CD1c-positive myeloid dendritic cell (primary cell): ENCODE data around the gene POLR2E.
A peak's percentile ranks its signal among the peaks of the same experiment; 100 is the strongest.

Source experiments
- DNase-seq: peaks from one replicate; pipeline ENCODE4 v3.0.0-alpha.2; 2016; ENCODE audit errors: extremely low spot score

POLR2E gene

DNA sequence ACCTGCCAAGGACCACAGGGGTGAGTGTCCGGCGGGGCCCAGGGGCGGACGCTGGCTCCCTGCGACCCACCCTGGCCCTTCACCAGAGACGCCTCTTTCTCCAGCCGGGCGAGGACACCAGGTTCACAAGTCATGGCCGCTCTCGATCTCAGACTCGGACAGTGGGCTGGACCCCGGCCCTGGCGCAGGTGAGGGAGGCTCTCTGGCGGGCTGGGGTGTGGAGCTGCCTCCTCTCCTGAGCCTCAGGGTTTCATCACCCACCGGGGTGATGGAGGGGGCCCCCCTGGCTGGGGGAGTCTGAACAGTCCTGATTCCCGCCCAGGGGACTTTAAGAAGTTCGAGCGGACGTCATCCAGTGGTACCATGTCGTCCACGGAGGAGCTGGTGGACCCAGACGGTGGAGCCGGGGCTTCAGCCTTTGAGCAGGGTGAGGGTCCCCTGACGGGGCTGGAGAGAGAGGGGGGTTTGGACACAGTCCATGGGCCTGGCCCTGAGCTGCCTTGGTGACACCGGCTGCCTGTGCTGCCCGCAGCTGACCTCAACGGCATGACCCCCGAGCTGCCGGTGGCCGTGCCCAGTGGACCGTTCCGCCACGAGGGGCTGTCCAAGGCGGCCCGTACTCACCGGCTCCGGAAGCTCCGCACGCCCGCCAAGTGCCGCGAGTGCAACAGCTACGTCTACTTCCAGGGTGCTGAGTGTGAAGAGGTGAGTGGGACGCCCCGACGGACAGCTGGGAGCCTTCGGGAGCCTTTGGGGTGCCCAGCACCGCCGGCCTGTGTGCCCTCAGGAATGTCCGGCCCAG, 14.6 kb downstream of the POLR2E start:
- no peak for DNase-seq

DNA sequence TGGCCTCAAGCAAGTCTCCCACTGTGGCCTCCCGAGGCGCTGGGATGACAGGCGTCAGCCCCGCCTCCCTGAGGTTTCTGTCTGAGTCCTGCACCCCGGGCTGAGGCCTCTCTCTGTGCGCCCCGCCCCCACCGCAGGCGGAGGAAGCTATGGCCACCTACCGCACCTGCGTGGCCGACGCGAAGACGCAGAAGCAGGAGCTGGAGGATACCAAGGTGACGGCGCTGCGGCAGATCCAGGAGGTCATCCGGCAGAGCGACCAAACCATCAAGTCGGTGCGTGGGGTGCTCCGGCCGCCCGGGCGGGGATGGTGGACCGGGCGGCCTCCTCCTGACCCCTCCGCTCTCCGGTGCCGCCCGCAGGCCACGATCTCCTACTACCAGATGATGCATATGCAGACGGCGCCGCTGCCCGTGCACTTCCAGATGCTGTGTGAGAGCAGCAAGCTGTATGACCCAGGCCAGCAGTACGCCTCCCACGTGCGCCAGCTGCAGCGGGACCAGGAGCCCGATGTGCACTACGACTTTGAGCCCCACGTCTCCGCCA, 15.5 kb downstream of the POLR2E start:
- DNase-seq, result no peak

DNA sequence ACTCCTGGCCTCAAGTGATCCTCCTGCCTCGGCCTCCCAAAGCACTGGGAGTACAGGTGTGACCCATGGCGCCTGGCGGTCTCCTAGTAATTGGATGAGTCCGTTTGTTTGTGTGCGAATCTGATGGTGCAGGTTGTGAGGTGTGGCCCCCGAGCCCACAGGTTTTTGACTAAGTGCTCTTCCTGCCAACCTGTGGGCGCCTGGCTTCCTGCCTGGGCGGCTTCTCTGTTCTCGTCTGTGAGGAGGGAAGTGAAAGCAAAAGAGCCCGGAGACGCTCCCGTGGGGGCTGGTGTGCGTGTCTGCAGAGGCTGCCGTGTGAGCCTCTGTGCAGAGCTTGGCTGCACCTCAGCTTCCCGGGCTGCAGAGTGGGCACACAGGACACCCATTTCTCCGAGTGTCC, 18.2 kb downstream of the POLR2E start:
- DNase-seq, result peak; percentile 98

DNA sequence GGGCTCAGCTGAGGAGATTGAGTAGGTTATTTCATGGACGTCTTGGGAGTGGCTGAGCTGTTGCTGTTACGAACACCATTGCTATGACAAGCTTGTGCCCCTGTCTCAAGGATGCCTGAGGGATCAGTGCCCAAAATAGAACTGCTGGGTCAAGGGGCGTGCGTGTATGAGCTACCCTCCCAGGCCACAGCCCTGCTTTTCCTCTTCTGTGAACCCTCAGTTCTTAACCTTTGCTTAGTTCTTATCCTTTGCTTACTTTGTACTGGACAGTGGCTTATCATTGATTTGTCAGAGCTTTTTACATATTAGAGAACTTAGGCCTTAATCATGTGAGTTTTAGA, 19.2 kb downstream of the POLR2E start:
- DNase-seq, result peak; percentile 27

DNA sequence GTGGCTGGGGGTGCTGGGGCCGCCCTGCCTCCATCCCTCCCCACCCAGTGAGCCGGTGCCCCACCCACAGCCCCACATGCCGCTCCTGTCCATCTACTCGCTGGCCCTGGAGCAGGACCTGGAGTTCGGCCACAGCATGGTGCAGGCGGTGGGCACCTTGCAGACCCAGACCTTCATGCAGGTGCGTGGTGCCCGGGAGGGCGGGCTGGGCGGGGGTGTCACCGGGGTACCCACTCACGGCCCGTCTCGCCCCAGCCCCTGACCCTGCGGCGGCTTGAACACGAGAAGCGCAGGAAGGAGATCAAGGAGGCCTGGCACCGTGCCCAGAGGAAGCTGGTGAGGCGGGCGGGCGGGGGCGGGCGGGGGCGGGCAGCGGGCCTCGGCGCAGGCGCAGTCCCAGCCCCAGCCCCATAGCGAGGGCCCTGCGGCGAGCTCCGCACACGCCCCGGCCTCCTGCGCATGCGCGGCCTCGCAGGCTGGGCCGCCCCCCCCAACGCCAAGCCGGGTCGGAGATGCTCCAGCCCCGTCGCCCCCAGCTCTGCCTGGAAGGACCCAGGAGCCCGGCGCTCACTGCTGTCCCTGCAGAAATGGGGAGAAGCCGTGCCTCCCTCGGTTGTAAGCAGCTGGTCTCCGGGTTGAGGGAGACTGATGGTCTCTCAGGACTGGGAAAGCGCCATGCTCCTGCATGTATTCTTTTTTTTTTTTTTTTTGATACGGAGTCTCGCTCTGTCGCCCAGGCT, 20.5 kb downstream of the POLR2E start:
- peak; percentile 86 for DNase-seq

DNA sequence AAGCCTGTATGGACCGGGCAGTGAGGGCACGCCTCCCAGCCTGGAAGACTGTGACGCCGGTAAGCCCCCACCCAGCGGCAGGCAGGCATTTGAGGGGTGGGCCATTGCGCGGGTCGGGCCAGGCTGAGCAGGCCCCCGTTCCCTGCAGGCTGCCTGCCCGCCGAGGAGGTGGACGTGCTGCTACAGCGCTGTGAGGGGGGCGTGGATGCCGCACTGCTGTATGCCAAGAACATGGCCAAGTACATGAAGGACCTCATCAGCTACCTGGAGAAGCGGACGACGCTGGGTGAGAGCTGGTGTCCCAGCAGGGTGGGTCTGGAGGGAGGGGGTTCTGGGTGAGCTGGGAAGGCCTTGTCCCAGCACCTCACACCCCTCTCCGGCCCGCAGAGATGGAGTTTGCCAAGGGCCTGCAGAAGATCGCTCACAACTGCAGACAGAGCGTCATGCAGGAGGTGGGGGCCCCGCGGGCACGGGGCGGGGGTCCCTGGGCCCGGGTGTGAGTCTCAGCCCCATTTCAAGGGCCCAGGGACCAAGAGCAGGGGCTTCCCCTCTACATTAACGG, 21.1 kb downstream of the POLR2E start:
- DNase-seq, result no peak

DNA sequence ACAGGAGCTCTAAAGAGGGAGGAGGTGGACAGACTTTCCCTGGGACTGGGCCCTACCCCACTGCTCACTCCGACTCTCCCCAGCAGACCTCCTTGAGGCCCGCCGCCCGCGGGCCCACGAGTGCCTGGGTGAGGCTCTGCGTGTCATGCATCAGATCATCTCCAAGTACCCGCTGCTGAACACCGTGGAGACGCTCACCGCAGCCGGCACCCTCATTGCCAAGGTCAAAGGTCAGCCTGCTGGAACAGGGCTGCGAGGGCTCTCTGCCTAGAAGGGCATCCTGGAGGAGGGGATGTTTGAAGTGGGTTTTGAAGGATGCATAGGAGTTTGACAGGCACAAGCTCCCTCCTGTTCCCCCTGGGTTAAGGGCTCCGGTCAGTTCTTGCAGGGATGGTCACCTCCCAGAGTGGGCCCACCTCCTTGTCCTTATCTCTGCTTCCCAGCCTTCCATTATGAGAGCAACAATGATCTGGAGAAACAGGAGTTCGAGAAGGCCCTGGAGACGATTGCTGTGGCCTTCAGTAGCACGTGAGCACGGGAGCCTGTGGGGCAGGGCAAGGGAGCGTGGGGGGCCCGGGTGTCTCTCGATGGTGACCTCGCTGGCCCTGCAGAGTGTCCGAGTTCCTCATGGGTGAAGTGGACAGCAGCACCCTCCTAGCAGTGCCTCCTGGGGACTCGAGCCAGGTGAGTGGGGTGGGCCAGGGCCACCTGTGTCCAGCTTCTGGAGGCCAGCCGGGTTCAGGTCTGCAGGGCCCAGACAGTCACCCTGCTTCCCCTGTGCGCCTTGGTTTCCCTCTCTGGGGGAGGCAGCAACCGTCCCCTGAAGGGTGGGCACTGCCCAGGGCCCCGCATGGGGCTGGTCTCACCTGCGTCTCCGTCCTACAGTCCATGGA, 21.9 kb downstream of the POLR2E start:
- DNase-seq, result no peak

DNA sequence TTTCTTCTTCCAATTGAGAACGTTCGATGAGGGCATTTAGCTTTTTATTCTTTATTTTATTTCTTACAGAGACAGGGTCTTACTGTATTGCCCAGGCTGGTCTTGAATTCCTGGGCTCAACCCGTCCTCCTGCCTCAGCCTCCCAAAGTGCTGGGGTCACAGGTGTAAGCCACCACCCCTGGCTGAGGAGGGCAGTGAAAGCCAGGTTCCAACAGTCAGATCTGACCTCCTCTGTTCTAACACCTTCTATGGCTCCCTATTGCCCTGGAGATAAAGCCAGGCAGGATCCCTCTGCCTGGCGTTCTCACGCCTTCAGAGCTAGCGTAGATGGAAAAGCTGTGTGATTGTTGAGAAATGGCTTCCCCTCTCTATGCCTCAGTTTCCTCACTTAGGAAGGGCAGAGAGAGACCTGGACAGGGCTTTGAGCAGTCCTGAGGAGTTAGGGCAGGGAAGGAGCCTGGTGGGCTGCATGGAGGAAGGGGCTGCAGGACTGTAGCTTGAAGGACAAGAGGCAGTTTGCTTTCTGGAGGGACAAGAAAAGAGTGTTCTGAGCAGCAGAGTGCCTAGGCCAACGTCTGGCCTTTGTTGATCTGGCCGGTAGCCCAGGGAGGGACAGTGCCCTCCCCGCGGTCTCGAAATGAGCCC, 22.7 kb downstream of the POLR2E start:
- DNase-seq, result no peak

DNA sequence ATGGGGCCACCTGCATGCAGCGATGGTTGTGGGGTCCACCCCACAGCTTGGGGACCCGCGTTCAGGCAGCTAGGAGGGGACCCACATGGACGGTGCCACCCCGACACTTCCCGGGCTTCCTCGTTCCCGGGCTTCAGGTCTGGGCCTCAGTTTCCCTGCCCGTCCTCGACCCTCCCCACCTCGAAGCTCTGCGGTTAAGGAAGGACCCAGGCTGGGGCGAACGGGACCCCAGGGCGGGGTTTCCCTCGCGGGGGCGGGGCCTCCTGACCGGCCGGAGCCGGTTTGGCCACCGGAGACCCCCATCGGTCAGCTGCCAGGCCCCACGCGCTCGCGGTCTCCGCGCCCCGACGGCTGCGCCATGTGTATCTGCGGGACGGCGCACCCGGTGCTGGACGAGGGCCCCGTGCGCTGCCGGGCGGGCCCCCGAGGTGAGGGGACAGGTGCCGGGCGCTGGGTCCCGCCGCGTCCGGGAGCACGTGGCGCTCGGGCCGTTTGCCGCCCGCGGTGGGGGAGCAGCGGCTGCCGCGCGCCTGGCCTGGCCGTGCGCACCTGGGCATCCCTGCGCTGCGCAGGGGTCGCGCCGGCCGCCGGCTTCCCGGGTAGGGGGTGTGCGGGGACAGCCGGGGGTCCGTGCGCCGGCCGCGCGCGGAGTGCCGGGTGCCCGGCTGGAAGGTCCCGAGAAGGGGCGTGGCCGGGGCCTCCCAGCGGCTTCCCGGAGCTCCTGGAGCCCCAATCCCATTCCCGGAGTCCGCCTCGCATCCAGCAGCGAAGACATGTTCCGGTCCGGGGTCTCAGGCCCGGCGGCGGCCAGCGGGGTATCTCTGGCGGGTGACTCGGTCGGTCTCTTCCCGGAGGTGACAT, 24.0 kb downstream of the POLR2E start:
- no peak for DNase-seq

DNA sequence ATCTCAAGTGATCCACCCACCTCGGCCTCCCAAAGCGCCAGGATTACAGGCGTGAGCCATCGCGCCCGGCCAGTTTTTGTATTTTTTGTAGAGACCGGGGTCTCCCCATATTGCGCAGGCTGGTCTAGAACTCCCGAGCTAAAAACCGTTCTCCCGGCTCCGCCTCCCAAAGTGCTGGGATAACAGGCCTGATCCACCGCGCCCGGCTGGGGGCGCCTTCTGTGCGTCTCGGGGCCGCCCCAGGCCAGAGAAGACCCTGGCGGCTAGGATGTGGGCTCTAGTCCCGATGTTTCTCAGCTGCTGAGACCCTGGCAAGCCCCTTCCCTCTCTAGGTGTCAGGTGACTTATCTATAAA, 24.6 kb downstream of the POLR2E start:
- DNase-seq, result no peak

DNA sequence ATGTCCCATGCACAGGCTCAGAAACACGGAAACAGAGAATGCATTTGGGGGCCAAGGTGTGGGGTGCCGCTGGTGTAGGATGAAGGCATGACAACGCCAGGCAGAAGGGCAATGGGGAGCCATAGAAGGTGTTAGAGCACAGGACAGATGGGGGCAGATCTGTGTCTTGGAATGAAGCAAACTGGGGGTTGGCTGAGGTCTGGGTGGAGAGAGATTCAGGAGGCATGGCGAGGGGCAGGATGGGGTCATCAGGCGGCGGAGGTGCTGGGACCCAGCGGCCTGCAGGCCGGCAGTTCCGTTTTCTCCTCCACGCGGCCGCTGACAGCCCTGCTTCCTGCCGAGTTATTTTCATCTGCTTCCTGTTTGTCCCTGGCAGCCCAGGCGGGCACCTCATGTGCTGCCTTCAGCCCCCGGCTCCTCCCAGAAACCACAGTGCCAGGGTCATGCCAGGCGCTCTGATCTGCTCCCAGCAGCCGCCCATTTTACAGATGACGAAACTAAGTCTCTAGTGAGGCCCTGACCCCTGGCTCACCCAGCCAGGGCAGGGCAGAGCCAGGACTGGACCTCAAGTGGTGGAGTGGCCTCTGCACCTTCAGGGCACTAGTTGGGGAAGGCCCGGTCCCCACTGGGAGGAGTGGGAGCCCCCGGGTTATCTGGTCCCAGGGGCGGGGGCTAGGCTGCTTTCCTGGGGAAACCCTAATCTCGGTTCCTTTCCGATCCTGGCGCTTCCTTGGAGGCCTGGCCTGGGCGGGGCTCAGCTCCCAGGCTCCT, 26.0 kb downstream of the POLR2E start:
- peak; percentile 93 for DNase-seq

DNA sequence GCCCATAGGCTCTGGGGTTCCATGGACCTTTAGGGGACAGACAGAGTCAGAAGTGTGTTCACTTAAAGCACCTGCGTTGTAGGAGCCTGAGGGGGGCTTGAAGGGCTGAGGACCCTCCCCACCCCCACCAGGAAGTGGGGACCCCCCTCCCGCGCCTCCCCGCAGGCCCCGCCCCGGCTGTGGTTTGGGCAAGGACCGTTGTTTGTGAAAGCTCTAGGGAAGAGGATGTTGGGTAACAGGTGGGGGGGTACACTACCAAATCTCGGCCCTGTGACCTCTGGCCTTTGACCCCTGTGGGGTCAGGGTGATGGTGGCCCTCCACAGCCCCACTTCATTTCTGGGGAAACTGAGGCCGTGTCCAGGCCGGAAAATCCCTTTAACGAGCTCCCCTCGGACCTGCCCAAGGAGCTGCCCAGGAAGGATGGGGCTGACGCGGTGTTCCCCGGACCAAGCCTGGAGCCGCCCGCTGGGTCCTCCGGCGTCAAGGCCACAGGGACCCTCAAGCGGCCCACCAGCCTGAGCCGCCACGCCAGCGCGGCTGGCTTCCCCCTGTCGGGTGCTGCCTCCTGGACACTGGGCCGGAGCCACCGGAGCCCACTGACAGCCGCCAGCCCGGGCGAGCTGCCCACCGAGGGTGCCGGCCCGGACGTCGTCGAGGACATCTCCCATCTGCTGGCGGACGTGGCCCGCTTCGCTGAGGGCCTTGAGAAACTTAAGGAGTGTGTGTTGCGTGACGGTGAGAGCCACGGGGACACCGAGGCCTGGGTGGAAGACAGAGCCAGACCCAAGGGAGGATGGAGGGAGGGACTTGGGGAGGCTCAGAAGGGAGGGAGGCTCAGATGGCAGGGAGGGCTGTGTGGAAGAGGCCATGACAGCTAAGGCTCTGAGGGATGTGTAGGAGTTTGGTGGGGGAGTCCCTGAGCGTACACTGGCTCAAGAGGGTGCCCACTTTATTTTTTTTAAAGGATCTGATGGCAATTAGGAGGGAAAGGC, 26.9 kb downstream of the POLR2E start:
- DNase-seq, result peak; percentile 71

DNA sequence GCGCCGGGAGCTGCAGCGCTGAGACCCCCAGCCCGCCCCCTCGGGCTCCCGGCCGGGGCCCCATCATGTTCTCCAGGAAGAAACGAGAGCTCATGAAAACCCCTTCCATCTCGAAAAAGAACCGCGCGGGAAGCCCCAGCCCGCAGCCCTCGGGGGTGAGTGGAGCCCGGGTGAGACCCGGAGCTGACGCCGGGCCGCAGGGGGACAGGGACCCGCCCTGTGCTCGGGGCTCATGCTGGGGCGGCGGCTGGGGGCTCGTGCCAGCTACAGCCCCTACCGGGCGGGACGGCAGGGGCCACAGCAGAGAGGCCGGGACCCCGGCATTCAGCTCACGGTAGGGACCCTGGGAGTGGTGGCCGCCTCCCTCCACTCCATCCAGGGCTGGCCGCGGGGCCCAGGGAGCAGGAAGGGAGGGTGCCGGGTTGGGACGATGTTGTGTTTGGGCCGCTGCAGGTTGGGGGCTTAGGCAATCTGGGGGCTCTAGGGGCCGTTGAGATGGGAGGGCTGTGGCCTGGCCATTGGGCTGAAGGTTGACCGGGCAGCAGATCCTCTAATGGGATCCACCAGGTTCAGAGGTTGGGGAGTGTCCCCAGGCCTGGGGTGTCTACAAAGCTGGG, 27.7 kb downstream of the POLR2E start:
- no peak for DNase-seq

DNA sequence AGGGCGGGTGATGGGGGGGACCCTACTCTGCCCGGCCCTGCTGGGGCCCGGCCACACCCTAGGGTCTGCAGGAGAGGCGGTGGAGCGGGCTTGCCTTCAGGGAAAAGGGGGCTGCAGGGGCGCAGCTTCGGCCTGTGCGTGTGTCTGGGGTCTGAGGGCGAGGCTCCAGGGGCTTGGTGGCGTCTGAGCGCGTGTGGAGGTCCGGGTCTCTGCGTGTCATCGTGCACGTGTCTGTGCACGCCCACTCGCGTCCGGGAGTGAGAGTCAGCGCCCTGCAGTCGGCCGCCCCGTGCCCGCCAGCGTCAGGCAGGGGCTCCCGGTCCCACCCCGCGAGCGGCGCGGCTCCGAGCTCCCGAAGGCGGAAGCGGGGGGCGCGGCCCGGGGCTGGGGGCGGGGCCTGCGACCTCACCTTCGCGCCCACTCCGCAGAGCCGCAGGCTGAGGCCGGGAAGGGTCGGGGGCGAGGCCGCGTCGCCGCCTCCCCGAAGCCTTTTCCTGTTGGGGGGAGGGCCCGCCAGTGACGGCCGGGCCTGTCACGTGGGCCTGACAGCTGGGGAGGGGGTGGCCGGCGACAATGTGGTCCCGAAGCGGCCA, 28.3 kb downstream of the POLR2E start, which contains the start of gene ARHGAP45:
TSS of gene ARHGAP45 (plus strand) at position 420 of the 593 bp plus-strand sequence. CDS start 239 bp downstream, outside the sequence.
- DNase-seq, result peak; percentile 90

DNA sequence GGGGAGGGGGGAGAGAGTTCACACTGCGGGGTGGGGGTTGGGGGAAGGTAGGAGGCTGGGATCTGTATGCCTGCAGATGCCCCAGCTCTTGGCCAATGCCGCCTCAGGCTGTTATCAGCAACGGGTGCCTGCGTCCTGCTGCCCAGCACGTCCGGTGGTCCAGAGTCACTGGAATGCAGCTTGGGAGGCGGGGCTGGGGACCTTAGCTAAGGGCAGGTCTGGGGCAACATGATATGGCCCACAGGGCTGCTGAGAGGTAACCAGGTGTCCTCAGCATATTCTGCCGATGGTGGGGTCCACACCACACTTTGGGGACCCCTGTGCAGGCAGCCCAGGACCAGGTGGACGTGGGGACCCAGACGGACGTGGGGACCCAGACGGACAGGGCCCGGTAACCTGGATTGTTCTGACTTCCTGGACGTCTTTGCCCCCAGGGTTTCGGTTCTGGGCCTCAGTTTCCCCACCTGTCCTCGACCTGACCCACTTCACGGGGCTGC, 28.9 kb downstream of the POLR2E start:
- DNase-seq, result no peak

DNA sequence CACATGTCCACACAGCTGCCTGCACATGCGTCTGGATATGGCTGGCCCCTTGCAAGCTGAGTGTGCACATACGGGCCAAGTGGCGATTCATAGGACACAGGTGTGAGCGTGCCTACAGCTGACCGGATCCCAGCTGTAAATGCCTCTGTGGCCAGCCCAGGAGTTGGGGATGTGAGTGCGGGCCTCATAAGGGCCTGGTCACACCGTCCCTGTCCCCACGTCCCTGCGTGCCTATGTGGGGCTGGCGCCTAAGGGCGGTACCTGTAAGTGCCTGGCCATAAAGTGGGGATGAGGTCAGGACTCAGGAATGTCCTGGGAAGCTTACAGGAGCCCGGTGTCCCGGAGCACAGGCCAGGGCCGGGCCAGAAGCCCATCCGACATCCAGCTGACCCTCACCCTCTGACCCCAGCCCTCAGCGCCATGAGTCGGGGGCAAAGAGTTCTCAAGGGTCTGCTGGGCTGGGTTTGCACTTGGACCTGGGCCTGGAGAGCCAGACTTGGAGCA, 29.5 kb downstream of the POLR2E start:
- no peak for DNase-seq
